HUDEP-2 (cell line): ENCODE results near the gene RNF43.

ENCODE experiments used
- DNase-seq, 76 experiments: peaks; one replicate each; lab custom pipeline; 2025; ENCODE audit not compliant: unreplicated experiment in 76 of 76; lab: John Stamatoyannopoulos, UW

Gene RNF43

DNA sequence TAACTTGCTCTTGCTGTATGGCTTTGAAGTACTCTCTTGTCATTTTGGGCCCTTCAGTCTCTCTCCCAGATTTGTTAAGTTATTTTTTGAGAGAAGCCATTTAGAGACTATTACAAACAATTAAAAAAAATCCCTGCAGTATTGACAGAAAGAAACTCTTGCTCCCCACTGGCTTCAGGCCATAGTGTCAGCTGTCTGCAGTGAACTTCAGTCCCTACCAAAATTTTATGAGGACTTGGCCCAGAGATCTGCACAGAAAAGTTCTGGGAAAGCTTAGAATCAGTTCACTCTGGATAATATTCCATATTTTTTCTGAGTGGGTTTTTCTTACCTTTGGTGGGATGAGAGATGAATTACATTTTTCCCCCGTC is 34.5 kb downstream of the RNF43 start:
- DNase-seq: no peak

- DNase-seq: no peak
Measured at GRCh38 chr17:58382108-58382871, 35.0 kb downstream of the RNF43 start.

DNA sequence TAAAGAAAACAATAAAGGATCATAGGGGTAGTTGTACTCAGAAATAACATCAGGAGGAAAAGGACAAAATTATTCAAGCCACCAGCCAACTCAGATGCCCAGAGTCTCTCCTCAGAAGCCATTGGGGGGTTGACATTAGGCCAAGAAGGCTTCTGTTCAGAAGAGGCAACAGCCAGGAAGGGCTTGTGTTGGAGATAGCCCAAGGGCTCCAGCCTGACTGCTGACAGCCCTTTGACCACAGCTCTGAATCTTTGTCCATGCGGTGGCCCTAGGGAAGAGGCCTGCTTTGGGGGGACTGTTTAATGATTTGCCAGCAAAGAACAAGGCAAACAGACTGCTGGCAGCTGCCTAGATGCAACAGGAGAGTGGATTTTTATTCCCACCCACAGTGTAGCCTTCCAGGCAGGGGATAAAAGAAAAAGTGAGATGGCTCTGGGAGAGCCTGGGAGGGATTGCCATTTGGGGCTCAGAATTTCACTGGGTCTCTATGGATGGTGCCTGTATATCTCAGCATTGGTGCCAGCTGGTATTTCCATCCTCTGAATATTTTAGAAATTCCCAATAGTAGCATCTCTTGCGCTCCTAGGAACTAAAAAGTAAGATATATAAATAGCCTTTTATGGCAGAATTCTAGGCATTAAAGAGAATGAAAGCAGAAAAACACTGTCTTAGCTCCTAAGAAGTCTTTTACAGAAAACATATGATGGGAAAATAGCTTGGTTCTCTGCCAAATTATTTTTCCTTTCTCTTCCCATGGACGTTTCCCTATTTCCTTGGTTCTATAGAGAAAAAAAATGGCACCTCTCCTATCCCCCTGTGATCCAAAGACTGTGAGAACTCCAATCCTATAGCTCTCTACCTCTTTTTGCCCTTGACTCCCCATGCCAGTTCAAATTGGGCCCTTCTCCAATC is 36.0 kb downstream of the RNF43 start:
- no peak for DNase-seq

- DNase-seq: no peak
Measured at GRCh38 chr17:58380207-58381123, 36.9 kb downstream of the RNF43 start.

GRCh38 chr17:58379511-58379824 is 37.9 kb downstream of the RNF43 start:
- no peak for DNase-seq

DNA sequence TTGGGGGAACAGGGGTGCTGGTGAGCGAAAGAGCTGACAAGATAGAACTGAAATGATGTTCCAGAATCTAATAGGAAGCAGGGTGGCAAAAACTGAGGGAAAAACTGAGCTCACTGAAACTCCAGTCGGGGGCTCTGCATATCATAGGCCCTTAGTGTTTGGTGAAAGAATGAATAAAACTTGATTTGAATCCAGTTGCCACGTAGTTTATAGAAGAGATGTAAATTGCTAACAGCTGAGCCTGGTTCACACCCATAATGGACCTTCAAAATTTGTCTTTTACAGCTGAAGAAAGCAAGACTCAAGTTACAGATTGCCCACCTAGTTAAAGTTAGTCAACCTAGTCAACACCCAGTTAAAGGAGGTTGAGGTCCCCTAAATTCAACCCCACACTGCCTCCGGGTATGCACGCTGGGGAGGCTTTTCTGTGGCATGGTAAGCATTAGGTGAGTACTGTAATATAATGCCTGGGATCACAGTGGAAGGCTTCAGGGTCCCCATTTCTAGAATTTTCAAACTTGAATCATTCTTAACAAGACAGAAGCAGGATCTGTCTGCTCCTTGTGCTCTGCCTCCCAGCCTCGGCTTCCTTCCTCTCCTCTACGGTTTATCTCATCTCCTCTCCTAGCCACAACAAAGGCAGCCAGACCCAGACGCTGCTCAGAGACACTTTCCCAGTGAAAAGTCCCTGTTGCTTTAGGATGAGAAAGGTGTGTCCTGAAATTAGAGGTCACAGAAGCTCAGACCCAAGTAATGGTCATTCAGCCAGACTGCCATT is 38.4 kb downstream of the RNF43 start:
- DNase-seq: no peak

- DNase-seq: no peak
Measured at GRCh38 chr17:58377661-58378060, 39.7 kb downstream of the RNF43 start.

- DNase-seq: peak in 8 of 76 experiments; percentile 7 to 50 (median 30)
Measured at GRCh38 chr17:58377093-58377601, 40.2 kb downstream of the RNF43 start.

DNA sequence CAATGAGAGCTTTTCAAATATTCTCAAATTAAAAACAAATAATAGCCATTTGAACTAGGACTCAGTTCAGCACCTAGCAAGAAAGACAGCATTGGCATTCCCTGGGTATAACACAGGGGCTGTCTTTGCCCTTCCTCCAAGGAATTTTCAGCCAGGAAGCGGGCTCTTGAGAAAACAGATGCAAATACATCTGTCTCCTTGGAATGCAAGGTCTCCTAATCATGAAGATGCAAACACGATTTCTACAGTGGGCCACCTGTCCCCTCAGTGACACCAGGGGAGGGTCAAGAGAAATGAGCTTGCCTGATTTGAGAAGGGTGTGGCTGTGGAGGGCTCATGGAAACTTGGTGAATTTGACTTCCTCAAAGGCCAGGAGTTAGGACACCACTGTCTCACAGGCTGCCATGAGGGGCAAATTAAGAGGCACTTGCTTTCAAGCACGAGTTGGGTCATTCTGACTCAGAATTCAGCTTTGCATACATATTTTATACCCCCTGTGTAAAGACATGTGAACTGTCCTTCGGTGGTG is 40.8 kb downstream of the RNF43 start:
- DNase-seq: peak in 1 of 76 experiments; percentile 27

DNA sequence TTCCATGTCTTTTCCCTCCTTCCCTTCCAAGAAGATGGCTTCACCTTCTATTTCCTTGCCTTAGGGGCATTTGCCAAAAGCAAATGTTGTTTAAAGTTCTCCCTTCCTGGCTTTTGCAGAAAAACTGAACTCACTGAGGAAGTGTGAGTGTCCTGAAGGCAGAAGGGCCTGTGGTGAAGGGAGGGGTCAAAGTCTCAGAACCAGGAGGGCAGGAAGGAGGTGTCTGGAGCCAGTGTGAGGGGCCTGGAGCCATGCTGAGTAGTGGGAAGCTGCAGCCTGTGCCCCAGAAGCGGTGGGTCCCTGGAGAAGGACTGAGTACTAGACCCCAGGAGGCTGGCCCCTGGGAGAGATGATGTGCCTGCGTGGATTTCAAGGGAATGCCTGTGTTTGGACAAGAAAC is 41.5 kb downstream of the RNF43 start:
- no peak for DNase-seq

DNA sequence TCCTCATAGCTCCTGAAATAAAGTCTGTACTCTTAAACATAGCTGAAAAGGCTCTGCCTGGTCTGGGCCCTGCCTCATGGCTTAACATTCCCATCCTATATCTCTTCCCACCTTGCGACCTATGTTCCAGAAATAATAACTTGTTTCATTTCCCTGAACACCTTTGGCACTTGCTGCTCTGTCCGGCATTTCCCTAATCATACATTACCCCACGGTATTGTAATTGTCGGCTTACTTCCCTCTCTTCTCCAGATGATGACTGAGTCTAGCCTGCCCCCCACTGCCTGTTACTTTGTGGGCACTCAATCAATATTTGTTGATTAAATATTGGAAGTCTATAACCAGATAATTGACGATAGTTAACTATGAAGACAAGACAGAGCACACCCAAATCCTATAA is 42.1 kb downstream of the RNF43 start:
- DNase-seq: no peak

DNA sequence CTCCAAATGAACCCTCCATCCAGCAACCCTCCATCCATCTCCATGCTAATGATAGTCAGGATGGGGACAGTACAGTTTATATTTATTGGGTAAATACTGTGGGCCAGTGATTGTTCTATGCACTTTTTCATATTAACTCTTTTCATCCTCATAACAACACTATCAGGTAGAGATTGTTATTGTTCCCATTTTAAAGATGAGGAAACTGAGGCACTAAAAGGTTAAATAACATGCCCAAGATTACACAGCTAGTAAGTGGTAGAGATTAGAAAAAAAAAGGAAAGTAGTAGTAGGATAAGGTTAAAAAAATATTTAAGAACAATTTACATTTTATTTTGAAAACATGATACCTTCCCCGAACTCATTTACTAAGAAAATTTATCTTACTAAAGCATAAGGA is 43.4 kb downstream of the RNF43 start:
- DNase-seq: no peak

GRCh38 chr17:58373003-58373402 is 44.3 kb downstream of the RNF43 start:
- no peak for DNase-seq

DNA sequence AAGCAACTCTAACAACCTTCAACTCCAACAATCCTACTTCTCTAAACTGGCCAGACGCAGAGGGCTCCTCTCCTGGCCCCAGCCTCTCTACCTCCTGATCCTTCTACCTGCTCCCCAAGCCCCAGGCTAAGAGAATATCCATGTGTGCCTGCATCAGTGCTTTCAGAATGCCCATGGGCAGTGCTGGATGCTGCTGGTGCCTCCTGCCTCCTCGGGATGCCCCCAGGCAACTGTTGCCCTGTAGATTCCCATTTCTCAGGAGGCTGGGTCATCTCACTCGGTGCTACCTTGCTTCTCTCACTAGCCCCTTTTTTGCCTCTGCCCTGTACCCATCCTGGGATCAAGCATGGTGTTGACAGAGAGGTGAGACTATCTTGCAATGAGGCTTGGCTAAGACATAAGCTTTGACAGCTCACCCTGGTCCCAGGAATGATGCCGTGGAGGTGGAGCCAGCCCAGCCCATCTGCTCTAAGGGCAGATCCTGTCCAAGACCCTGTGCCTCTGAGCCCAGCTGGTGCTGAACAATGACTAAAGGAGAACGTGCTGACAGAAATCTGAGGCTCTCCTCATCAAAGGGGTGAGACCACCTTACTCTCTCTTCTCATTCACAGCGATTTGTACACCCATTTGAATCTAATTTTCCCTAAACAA is 45.9 kb downstream of the RNF43 start:
- no peak for DNase-seq

DNA sequence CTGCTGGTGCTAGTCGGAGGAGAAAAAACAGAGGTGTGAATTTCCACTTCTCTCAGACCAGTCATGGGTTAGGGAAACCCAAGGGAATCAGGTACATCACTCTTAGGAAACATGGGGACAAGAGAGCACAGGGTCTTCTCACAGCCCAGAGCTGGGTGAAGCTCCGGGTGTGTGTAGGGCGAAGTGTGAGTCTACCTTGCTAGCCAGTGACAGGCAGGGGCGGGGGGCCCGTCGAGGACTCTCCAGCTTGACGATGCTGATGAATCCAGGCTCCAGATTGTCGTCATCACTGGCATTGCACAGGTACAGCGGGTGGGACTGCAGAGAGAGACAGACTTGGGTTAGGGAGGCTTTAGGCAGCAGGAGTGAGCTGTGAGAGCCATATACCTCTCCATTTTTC is 46.6 kb downstream of the RNF43 start:
- no peak for DNase-seq

GRCh38 chr17:58370309-58370708 is 47.0 kb downstream of the RNF43 start:
- DNase-seq: no peak

GRCh38 chr17:58369214-58370031 is 47.9 kb downstream of the RNF43 start:
- DNase-seq: no peak

GRCh38 chr17:58368860-58369213 is 48.5 kb downstream of the RNF43 start:
- peak in 1 of 76 experiments; percentile 8 for DNase-seq
